HuH-7 (cell line): ENCODE data around the gene DNAH6.
"Not testable (repeated sequence)": the region's sequence is repeated elsewhere in the genome, so short reads cannot be mapped to it uniquely, and the experiment has no call there.

Experiments
- DNase-seq: peaks from one replicate; pipeline ENCODE4 v3.0.0; 2011; ENCODE audit warnings: low spot score

DNAH6 gene

GRCh38 chr2:84838434-84839145 lies 322.3 kb downstream of the DNAH6 start:
- no peak for DNase-seq

GRCh38 chr2:84839851-84840250 lies 323.6 kb downstream of the DNAH6 start:
- no peak for DNase-seq

- no peak for DNase-seq
Measured at GRCh38 chr2:84840306-84840705, 324.0 kb downstream of the DNAH6 start.

- DNase-seq, result no peak
Measured at GRCh38 chr2:84841577-84841976, 325.3 kb downstream of the DNAH6 start.

GRCh38 chr2:84844141-84844540 lies 327.8 kb downstream of the DNAH6 start:
- no peak for DNase-seq

GRCh38 chr2:84846041-84846663 lies 329.9 kb downstream of the DNAH6 start:
- no peak for DNase-seq

GRCh38 chr2:84846741-84847142 lies 330.4 kb downstream of the DNAH6 start:
- no peak for DNase-seq

GRCh38 chr2:84847326-84848050 lies 331.2 kb downstream of the DNAH6 start:
- DNase-seq, result no peak

GRCh38 chr2:84849271-84849952 lies 333.1 kb downstream of the DNAH6 start:
- no peak for DNase-seq

GRCh38 chr2:84850471-84850870 lies 334.2 kb downstream of the DNAH6 start:
- DNase-seq, result no peak

- no peak for DNase-seq
Measured at GRCh38 chr2:84851876-84852275, 335.6 kb downstream of the DNAH6 start.

GRCh38 chr2:84854850-84855249 lies 338.6 kb downstream of the DNAH6 start:
- DNase-seq, result no peak

GRCh38 chr2:84855731-84856130 lies 339.4 kb downstream of the DNAH6 start:
- no peak for DNase-seq

GRCh38 chr2:84856787-84857186 lies 340.5 kb downstream of the DNAH6 start:
- no peak for DNase-seq

- DNase-seq, result no peak
Measured at GRCh38 chr2:84857566-84857965, 341.3 kb downstream of the DNAH6 start.

- DNase-seq, result no peak
Measured at GRCh38 chr2:84858123-84858522, 341.8 kb downstream of the DNAH6 start.

GRCh38 chr2:84858937-84859336 lies 342.6 kb downstream of the DNAH6 start:
- DNase-seq, result no peak

GRCh38 chr2:84861539-84861938 lies 345.2 kb downstream of the DNAH6 start:
- no peak for DNase-seq

GRCh38 chr2:84862006-84862405 lies 345.7 kb downstream of the DNAH6 start:
- no peak for DNase-seq

- no peak for DNase-seq
Measured at GRCh38 chr2:84865181-84865783, 349.0 kb downstream of the DNAH6 start.

- no peak for DNase-seq
Measured at GRCh38 chr2:84866122-84866521, 349.8 kb downstream of the DNAH6 start.

- not testable (repeated sequence) for DNase-seq
Measured at GRCh38 chr2:84868327-84868726, 352.0 kb downstream of the DNAH6 start.
